ENCODE results near the gene MET. TPM values are rescaled to one million over a fixed set of nuclear protein-coding genes. Genes with fewer than 3 reads are reported as not detected.

MET gene
- polyA plus RNA-seq, 1 donor from 2014 or later = not detected

GRCh38 chr7:116752305-116753074, 80.5 kb downstream of the MET start:
- Histone ChIP-seq H3K4me2 (ENCODE audit: low read length) (no peak overlapping the region), H2AFZ (ENCODE audit: low read depth, low read length) (no peak overlapping the region), H3K79me2 (replicated peaks; ENCODE audit: insufficient read depth, low read length) (no peaks in the 10 kb centered on the region), H3K9me2 (ENCODE audit: insufficient read depth, low read length) (no peaks in the 10 kb centered on the region), H4K20me1 (ENCODE audit: insufficient read depth) (no peaks in the 10 kb centered on the region), H3K27ac (ENCODE audit: low read length) (no peak overlapping the region), H3K9me3 (ENCODE audit: low read length) (no peaks in the 10 kb centered on the region), H3K9ac (ENCODE audit: low read length) (no peak overlapping the region), H3K4me3 (ENCODE audit: low read length) (no peak overlapping the region), H3K36me3 (ENCODE audit: insufficient read depth, low read length) (no peaks in the 10 kb centered on the region), H3K27me3 (ENCODE audit: insufficient read depth, low read depth, low read length) (no peaks in the 10 kb centered on the region), H3F3A (ENCODE audit: insufficient read depth, low read length, poor library complexity, severe bottlenecking) (no peaks in the 10 kb centered on the region)
- TF ChIP-seq EP300 (conservative IDR thresholded peaks at IDR 0.05; ENCODE audit: poor library complexity, severe bottlenecking) = no peak
- TF ChIP-seq MXI1 (conservative IDR thresholded peaks at IDR 0.05; ENCODE audit: poor library complexity, severe bottlenecking) = no peak
- TF ChIP-seq CTCF (IDR thresholded peaks at IDR 0.05; ENCODE audit: poor library complexity, severe bottlenecking) = no peak
- no peak for TF ChIP-seq POLR2AphosphoS5 (IDR thresholded peaks at IDR 0.05)
- no peak for TF ChIP-seq RAD21 (conservative IDR thresholded peaks at IDR 0.05)
- no peak for TF ChIP-seq TAF1 (IDR thresholded peaks at IDR 0.05; ENCODE audit: low read depth)
- TF ChIP-seq EZH2 (IDR thresholded peaks at IDR 0.05; ENCODE audit: borderline replicate concordance, insufficient read depth, low read length, poor library complexity, severe bottlenecking) = no peak
- no peak for TF ChIP-seq SMC3 (conservative IDR thresholded peaks at IDR 0.05; ENCODE audit: poor library complexity)
- TF ChIP-seq REST (IDR thresholded peaks at IDR 0.05; ENCODE audit: borderline replicate concordance) = no peak

- TF ChIP-seq MXI1 (conservative IDR thresholded peaks at IDR 0.05; ENCODE audit: poor library complexity, severe bottlenecking) (no peak), EP300 (conservative IDR thresholded peaks at IDR 0.05; ENCODE audit: poor library complexity, severe bottlenecking) (no peak), RAD21 (conservative IDR thresholded peaks at IDR 0.05) (no peak), CTCF (IDR thresholded peaks at IDR 0.05; ENCODE audit: poor library complexity, severe bottlenecking) (no peak), EZH2 (IDR thresholded peaks at IDR 0.05; ENCODE audit: borderline replicate concordance, insufficient read depth, low read length, poor library complexity, severe bottlenecking) (no peak), TAF1 (IDR thresholded peaks at IDR 0.05; ENCODE audit: low read depth) (no peak), REST (IDR thresholded peaks at IDR 0.05; ENCODE audit: borderline replicate concordance) (no peak), POLR2AphosphoS5 (IDR thresholded peaks at IDR 0.05) (no peak), SMC3 (conservative IDR thresholded peaks at IDR 0.05; ENCODE audit: poor library complexity) (no peak)
- no peak overlapping the region for H3K4me3 ChIP-seq (ENCODE audit: low read length)
- H3K9ac ChIP-seq (ENCODE audit: low read length) = no peak overlapping the region
- no peaks in the 10 kb centered on the region for H3K9me3 ChIP-seq (ENCODE audit: low read length)
- no peaks in the 10 kb centered on the region for H4K20me1 ChIP-seq (ENCODE audit: insufficient read depth)
- H3K4me2 ChIP-seq (ENCODE audit: low read length) = no peak overlapping the region
- no peaks in the 10 kb centered on the region for H3F3A ChIP-seq (ENCODE audit: insufficient read depth, low read length, poor library complexity, severe bottlenecking)
- H3K27ac ChIP-seq (ENCODE audit: low read length) = no peak overlapping the region
- H3K27me3 ChIP-seq (ENCODE audit: insufficient read depth, low read depth, low read length) = no peaks in the 10 kb centered on the region
- no peaks in the 10 kb centered on the region for H3K9me2 ChIP-seq (ENCODE audit: insufficient read depth, low read length)
- no peaks in the 10 kb centered on the region for H3K79me2 ChIP-seq (replicated peaks; ENCODE audit: insufficient read depth, low read length)
- H3K36me3 ChIP-seq (ENCODE audit: insufficient read depth, low read length) = no peaks in the 10 kb centered on the region
- H2AFZ ChIP-seq (ENCODE audit: low read depth, low read length) = no peak overlapping the region
Measured at GRCh38 chr7:116753130-116753529, 81.1 kb downstream of the MET start.
